Esophagus muscularis mucosa (tissue), 3 donors: Measurements from ENCODE around the gene TMED5.
A peak's percentile ranks its signal among the peaks of the same experiment; 100 is the strongest.

ENCODE experiments used
- CTCF ChIP-seq, 3 experiments: fragments of 200-600 bp in 2 of 3; fragments of 450-650 bp in 1 of 3; sonication (generic) in 2 of 3; IDR thresholded peaks; one replicate each; pipeline ENCODE4 v1.5.1; 2017 to 2019; ENCODE audit warnings: antibody characterized with exemption in 3 of 3, mild to moderate bottlenecking in 2 of 3, moderate library complexity in 1 of 3
- POLR2AphosphoS5 ChIP-seq, 2 donors: sonication (generic); formaldehyde crosslinking; IDR thresholded peaks; one replicate each; pipeline ENCODE4 v1.6.1; 2017; ENCODE audit warnings: antibody characterized with exemption in 2 of 2

GRCh38 chr1:93152835-93153234 is 27.4 kb downstream of the TMED5 start:
- no peak for TF ChIP-seq CTCF (IDR thresholded peaks at IDR 0.05)
- TF ChIP-seq POLR2AphosphoS5 (IDR thresholded peaks at IDR 0.05), result peak in 1 of 2 donors; percentile 8
